SU-DHL-6 (cell line): ENCODE measurements around the gene FRMPD2.

Source experiments
- H2AFZ ChIP-seq: fragments of 200-600 bp; sonication (generic); 2 replicates; pipeline ENCODE4 v1.6.1; 2014; ENCODE audit warnings: low read depth, mild to moderate bottlenecking, moderate library complexity, mixed read lengths, antibody characterized with exemption, low read length; ENCODE audit not compliant: severe bottlenecking
- H3F3A ChIP-seq: fragments of 200-600 bp; shearing (Covaris generic); 2 replicates; pipeline ENCODE4 v1.6.0; 2016; ENCODE audit warnings: antibody characterized with exemption, mild to moderate bottlenecking; ENCODE audit not compliant: insufficient read depth
- H3K27ac ChIP-seq: fragments of 200-600 bp; sonication (generic); 2 replicates; pipeline ENCODE4 v1.5.1; 2016; ENCODE audit warnings: low read depth, mild to moderate bottlenecking, low read length, moderate library complexity, mixed read lengths
- H3K27me3 ChIP-seq: fragments of 200-600 bp; sonication (generic), shearing (Covaris generic); 2 replicates; pipeline ENCODE4 v1.6.0; 2014; ENCODE audit warnings: mild to moderate bottlenecking, low read length
- H3K36me3 ChIP-seq: fragments of 200-600 bp; sonication (generic); 2 replicates; pipeline ENCODE4 v1.6.1; 2014; ENCODE audit warnings: mild to moderate bottlenecking, low read length, mixed read lengths
- H3K4me2 ChIP-seq: fragments of 300-600, 200-600 bp; shearing (Covaris generic), sonication (generic); 2 replicates; pipeline ENCODE4 v1.6.0; 2014; ENCODE audit warnings: low read length, low read depth, mild to moderate bottlenecking; ENCODE audit not compliant: poor library complexity, severe bottlenecking
- H3K4me3 ChIP-seq: fragments of 200-600 bp; sonication (generic); 2 replicates; pipeline ENCODE4 v1.5.1; 2014; ENCODE audit warnings: antibody characterized with exemption, low read length, mild to moderate bottlenecking, mixed read lengths; ENCODE audit not compliant: insufficient read depth, poor library complexity, severe bottlenecking
- H3K79me2 ChIP-seq: fragments of 200-600 bp; sonication (generic); 2 replicates; pipeline ENCODE4 v1.6.1; 2014; ENCODE audit warnings: mild to moderate bottlenecking, low read length, moderate library complexity; ENCODE audit not compliant: insufficient read depth
- H3K9ac ChIP-seq: fragments of 200-600 bp; sonication (generic); 2 replicates; pipeline ENCODE4 v1.7.0; 2014; ENCODE audit warnings: mild to moderate bottlenecking, low read length
- H3K9me2 ChIP-seq: fragments of 200-600 bp; sonication (generic); replicated peaks from 2 replicates; pipeline ENCODE4 v1.6.1; 2014; ENCODE audit warnings: low read length; ENCODE audit not compliant: insufficient read depth
- H3K9me3 ChIP-seq: fragments of 200-600 bp; sonication (generic); 2 replicates; pipeline ENCODE4 v1.6.1; 2014; ENCODE audit warnings: low read length, mixed read lengths; ENCODE audit not compliant: insufficient read depth
- H4K20me1 ChIP-seq: fragments of 200-600 bp; sonication (generic); 2 replicates; pipeline ENCODE4 v1.6.1; 2014; ENCODE audit warnings: low read depth, mild to moderate bottlenecking, antibody characterized with exemption, low read length, moderate library complexity, mixed read lengths
- CTCF ChIP-seq: fragments of 200-600 bp; sonication (generic); IDR thresholded peaks from one replicate; pipeline ENCODE4 v1.5.1; 2017; ENCODE audit warnings: antibody characterized with exemption, mild to moderate bottlenecking, low read length, moderate library complexity; ENCODE audit not compliant: insufficient read depth, poor library complexity, severe bottlenecking
- EZH2phosphoT487 ChIP-seq: fragments of 200-600 bp; sonication (generic), shearing (Covaris generic); conservative IDR thresholded peaks from 2 replicates; pipeline ENCODE4 v1.6.1; 2018; ENCODE audit warnings: mild to moderate bottlenecking, antibody characterized with exemption, low read length, moderate library complexity, mixed read lengths

FRMPD2 gene

GRCh38 chr10:48294431-48294830 is 19.9 kb upstream of the FRMPD2 start:
- H3K4me3 ChIP-seq: no peak overlapping the region
- H3K27ac ChIP-seq: no peak overlapping the region
- H4K20me1 ChIP-seq: no peaks in the 10 kb centered on the region
- H3K27me3 ChIP-seq: no peaks in the 10 kb centered on the region
- H3K9ac ChIP-seq: no peak overlapping the region
- H3K9me2 ChIP-seq: no peaks in the 10 kb centered on the region
- no peak overlapping the region for H2AFZ ChIP-seq
- TF ChIP-seq EZH2phosphoT487: no peak
- TF ChIP-seq CTCF: no peak
- H3F3A ChIP-seq: no peaks in the 10 kb centered on the region
- no peaks in the 10 kb centered on the region for H3K9me3 ChIP-seq
- H3K36me3 ChIP-seq: no peaks in the 10 kb centered on the region
- no peak overlapping the region for H3K4me2 ChIP-seq
- no peaks in the 10 kb centered on the region for H3K79me2 ChIP-seq

- Histone ChIP-seq H3K79me2 (no peaks in the 10 kb centered on the region), H3K9ac (no peak overlapping the region), H3K36me3 (no peaks in the 10 kb centered on the region), H3K27me3 (no peaks in the 10 kb centered on the region), H3K4me2 (no peak overlapping the region), H3K9me3 (no peaks in the 10 kb centered on the region), H4K20me1 (no peaks in the 10 kb centered on the region), H2AFZ (no peak overlapping the region), H3K9me2 (no peaks in the 10 kb centered on the region), H3K27ac (no peak overlapping the region), H3K4me3 (no peak overlapping the region), H3F3A (no peaks in the 10 kb centered on the region)
- TF ChIP-seq EZH2phosphoT487: no peak
- TF ChIP-seq CTCF: no peak
These were observed 18.1 kb upstream of the FRMPD2 start for GRCh38 chr10:48292616-48293015.

- H3K27ac ChIP-seq: no peak overlapping the region
- no peaks in the 10 kb centered on the region for H3K27me3 ChIP-seq
- TF ChIP-seq CTCF (no peak), EZH2phosphoT487 (no peak)
- H2AFZ ChIP-seq: no peak overlapping the region
- H3F3A ChIP-seq: no peaks in the 10 kb centered on the region
- H3K4me2 ChIP-seq: no peak overlapping the region
- H3K36me3 ChIP-seq: no peaks in the 10 kb centered on the region
- no peaks in the 10 kb centered on the region for H3K79me2 ChIP-seq
- H3K9me2 ChIP-seq: no peaks in the 10 kb centered on the region
- no peak overlapping the region for H3K4me3 ChIP-seq
- H3K9ac ChIP-seq: no peak overlapping the region
- H3K9me3 ChIP-seq: no peaks in the 10 kb centered on the region
- H4K20me1 ChIP-seq: no peaks in the 10 kb centered on the region
These were observed 16.7 kb upstream of the FRMPD2 start for GRCh38 chr10:48291190-48291589.

GRCh38 chr10:48290286-48290685 is 15.8 kb upstream of the FRMPD2 start:
- Histone ChIP-seq H2AFZ (no peak overlapping the region), H3K4me3 (no peak overlapping the region), H3K4me2 (no peak overlapping the region), H3K9me2 (no peaks in the 10 kb centered on the region), H3K79me2 (no peaks in the 10 kb centered on the region), H3F3A (no peaks in the 10 kb centered on the region), H3K9me3 (no peaks in the 10 kb centered on the region), H3K27me3 (no peaks in the 10 kb centered on the region), H4K20me1 (no peaks in the 10 kb centered on the region), H3K36me3 (no peaks in the 10 kb centered on the region), H3K9ac (no peak overlapping the region), H3K27ac (no peak overlapping the region)
- no peak for TF ChIP-seq CTCF
- TF ChIP-seq EZH2phosphoT487: no peak
